Stimulated activated CD8-positive, alpha-beta memory T cell treated with anti-CD3 and anti-CD28 coated beads, Interleukin-15, amount 100 ng/mL, for 1 hour (primary cell): ENCODE measurements around the gene VWA8.

Experiments
- DNase-seq: peaks from one replicate; pipeline ENCODE4 v3.0.0-alpha.2; 2020; ENCODE audit warnings: low read depth

The VWA8 gene

DNA sequence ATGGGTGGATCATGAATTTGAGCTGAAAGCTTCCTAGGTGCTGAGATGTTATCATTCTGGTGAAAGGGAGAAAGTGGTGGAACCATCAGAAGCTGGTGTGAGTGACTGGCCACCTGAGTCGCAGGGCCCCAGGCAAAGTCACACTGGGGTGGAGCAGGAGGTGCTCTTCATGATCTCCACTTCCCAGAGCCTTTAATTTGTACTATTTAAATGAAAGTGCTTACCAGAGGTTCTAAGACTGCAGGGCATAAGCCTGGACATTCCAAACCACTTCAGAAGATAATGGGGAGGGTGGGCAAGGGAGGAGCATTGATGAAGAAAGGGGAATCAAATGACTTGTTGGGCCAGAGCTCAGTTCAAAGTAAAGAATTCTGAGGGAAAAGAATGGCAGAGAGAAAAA, 347.4 kb downstream of the VWA8 start:
- no peak for DNase-seq

DNA sequence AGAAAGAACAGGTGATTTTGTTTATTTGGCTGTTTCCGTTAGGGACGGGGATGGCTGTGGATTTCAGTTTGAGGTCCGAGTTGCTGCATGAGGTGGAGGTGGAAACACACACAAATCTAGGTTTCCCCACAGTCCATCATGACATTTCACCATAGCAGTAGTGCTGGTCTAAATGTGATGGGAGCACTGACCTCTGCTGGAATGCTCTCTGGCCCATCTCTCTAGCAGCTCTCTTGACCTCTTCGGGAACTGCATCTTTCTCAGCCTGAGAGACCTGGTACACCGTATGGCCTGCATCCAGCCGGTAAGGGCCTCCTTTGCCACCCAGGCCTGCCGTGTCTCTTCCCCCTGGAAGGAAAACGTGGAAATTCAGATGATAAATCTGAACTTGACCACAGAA, 349.5 kb downstream of the VWA8 start:
- DNase-seq: no peak

DNA sequence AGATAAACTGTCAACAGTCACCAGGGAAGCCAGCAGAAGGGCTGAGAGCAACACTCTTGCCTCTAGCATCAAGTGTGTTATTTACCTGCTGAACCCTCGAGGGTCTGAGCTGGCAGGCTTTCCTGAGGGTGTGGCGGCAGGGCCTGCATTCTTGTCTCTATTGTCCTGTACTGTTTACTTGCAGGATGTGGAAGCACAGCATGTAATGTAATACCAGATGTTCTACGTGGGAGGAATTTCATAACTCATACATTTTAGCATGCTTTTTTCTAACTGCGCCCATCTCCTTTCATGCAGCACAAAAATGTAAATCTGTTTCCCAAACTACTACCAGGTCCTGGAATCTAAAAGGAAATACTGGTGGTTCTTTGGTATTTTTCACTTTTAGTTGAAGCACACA, 350.5 kb downstream of the VWA8 start:
- DNase-seq: no peak

DNA sequence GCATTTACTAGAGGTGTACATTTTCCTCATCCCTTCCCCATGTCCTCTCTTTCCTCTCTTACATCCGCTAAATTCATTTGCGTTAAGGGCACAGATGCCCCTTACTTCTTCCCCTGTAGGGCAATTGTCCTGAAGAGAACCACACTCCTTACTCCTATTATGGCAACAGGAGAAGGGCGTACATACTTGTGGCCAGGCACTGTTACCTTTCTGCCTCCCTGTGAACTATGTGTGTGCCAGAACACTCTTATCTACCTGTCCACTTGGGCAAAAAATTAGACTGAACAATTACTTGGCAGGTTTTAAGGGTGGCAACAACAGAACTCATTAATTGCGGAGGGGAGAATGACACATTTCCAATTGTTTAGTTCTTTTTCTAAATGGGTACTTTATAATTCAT, 351.1 kb downstream of the VWA8 start:
- DNase-seq: no peak

DNA sequence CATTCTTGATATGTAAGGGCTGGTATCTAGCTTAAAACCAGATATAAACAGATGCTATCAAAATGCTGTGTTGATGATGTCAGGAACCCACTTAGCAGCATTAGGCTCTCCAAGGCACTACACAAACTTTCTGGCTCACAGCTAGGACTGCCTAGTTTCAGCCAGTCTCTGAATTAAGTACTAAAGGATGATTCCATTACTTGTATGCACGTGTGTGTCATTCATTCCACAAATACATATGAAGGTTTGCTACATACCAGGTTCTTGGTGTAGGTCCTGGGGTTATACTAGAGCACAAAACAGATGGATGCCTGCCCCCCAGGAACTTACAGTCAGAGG, 352.1 kb downstream of the VWA8 start:
- DNase-seq: no peak

DNA sequence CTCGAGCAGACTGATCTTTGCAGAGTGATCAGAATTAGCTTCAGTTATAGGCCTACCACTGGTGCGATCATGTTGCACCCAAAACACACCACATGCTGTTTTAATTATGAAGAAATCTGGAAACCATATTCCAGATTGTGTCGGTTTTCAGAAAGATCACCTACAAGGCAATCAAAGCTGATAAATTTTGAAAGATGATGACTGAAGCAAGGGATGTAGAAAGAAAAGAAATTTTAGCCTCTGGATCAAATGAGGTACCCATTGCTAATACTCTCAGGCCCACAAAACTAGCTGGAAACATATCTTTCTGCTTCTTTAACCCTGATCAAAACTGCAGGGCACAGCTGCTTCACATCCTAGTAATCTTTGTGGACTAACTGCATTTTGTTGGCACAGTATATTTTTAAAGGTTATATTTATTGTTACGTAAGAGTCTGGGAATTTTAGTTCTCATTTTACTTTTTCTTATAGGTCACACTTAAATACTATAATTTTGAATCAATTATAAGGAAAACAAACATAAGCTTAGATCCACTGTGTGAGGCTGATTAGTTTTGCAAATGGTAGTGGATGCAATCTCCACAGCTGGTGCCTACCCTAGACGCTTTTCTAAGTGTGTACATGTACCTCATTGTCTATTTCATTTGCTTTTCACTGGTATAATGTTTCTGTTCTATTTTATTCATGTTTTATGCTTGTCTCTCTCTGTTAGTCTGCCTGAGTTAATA, 352.6 kb downstream of the VWA8 start:
- no peak for DNase-seq

DNA sequence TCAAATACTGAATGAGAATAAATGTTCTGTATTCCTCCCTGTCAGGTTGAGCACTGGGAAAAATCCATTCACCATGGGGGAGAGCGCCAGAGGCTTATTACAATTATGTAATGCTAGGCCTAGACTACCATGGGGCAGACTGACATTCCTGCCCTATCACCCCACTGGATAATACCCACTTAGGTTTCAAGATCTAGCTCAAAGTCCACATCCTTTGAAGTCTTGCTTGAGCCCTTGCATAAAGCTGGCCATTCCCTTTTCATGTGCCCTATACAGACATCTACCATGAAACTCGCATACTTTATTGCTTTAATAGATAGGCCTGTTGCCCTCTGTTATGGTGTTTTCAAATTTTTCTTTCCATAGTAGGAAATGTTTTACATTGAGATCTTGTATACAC, 354.3 kb downstream of the VWA8 start:
- no peak for DNase-seq

DNA sequence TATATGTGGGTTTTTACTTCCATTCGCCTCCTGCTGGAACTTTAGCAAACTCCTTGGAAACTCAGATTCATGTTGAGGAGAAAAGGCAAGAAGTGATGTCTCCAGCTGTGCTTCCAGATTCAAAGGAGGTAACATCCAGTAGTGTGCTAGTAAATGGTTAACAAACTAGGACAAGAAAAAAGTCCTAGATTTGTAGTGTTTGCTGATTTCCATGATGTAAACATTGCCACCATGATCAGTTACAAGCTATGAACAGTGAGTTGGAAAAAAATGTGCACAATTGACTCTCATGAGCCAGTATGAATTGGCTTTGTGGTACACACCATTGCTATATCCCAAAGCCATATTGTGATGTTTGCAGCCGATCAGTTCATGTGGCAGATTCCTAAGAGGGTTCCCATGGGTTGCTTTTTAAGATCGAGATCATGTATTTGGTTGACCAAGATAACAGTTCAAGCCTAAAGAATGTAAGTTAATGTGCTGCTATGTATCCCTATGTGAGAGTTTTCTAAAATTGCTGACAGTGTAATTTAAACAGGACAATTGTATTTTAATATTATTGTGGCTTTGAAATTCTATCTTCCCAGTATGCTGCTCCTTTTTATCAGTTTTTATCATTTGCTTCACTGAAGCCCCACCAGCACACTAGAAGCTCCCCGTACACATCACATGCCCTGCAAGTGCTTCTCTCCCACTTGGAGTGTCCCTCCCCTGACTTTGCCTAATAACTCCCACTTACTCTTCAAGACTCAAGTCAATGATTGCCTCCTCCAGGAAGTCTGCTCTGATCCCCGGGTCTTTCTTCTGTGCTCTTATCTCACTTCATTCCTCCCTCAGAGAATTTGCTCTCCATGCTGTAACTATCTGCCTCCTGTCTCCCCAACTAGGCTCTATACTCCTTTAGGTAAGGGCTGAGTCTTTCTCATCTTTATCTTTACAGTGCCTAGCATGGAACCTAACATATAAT, 355.3 kb downstream of the VWA8 start:
- DNase-seq: no peak

DNA sequence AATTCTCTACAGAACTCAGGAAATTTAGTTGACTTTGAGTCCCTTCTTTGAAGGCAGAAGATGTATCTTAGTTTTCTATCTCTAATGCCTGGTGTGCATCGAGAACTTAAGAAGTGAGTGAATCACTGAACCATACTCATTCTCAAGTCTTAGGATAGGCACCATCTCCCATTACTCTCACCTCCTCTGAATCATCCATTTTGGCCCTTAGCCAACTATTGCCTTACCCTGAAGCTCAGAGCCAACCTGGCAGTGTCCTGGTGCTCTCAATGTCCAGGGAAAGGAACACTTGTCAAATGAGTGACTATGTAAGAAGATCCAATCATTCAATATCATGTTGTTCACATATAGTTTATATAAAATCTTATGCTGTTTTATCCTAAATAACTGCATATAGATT, 357.0 kb downstream of the VWA8 start:
- DNase-seq: no peak

DNA sequence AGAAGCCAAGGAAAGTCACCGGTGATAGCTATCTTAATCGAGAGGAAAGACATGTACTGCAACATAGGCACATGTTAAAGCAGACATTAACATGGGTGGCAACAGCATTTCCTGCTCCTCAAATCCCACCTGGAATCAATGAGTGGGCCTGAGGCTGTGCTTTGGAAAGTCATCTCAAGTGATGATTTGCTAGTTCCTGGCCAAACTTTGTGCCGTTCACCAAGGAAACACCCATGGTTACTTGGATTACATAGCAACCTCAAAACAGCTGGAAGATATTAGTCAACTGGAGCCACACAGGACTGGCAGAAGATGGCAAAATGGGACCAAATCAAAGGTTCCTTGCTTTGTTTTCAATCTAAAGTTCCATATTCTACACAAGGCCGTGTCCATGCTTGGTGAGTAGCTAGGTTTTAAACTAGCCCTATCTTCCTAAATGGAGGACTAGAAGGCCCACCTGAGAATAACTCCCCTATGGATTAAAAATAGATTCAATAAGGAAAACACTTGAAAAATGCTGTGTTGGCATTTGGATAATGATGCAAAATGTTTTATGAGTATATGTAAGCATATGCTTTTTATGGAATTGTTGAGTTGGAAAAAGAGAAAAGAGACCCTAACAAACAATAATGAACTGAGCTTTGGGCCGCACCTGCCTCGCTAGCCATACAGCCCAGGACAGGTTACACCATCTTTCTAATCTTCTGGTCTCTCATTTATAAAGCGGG, 359.0 kb downstream of the VWA8 start:
- no peak for DNase-seq

DNA sequence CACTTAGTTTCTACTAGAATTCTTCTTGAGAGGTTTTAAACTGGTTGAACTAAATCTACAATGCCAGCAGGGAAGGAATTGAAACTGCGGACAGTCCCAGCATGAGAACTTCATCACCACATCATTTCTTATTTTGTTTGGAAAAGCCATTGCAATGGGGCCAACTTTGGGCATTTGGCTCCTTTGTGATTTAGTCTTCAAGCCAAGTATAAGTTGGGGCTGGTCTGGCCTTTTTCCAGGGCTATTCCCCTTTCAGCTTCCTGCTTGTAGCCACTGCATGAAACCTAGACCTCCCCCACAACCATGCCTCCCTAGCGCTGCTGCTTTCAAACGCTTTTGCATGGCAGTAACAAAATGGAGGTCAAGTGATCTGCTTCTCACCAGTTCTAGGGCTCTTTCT, 361.3 kb downstream of the VWA8 start:
- DNase-seq: no peak

DNA sequence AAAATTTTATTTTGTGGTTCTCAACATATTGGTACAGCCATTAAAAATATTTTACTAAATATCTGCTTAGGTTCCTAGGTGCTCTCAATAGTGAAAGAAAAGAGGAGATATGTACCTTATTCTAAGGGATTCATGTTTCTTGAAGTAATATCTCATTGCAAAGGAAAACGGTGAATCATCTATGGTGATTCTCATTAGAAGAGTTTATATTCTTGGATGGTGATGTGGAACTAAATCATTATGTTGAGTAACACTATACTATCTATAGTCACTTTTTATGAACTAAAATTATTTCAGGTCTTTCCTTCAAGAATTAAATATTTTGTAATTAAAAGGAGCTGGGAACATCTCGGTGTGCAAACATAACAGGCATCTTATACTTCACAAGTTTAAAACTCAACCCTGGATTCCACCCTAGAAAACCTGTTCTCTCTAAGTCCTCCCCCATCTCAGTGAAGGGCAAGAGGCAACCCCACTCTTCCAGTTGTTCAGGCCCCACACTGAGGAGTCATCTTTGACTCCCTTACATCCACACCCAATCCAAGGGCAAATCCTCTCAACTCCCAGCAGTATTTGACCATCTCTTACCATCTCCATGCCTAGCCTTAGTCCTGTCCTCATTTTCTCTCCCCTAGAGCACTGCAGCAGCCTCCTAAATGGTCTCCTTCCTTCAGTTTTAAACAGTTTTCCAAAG, 363.4 kb downstream of the VWA8 start:
- DNase-seq: no peak

DNA sequence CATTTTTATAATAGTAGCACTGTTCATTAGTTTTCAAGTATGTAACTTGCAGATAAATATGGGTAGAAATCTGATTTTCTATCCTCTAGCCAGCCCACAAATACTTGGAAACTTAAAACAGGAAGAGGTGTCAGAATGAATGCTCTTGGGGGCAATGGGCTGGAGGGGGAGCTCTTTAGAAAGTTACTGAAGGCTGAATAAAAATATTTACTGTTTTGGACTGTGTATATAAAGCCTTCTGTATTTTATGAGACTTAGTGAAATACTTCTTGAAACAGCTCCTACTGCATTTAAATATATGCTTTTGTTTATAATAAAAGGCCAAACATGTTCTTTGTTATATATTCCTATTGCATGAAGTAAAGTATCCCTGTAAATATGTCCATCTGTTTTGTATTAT, 364.7 kb downstream of the VWA8 start:
- DNase-seq: no peak

DNA sequence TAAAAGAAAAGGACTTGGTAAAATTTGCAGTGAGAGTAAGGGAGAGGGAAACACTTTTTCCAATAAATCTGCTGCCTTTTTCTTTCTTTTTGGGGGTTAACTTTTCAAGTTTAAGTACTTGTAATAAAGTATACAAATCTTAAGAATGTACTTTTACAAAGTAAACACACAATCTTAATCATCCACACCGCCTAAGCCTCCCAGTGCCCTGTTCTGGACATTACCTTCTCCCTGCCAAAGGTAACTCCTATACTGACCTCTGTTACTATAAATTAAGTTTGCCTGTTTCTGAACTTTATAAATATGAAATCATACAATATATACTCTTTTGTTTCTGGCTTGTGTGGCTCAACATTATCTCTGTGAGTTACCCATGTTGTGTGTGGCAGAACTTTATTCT, 365.6 kb downstream of the VWA8 start:
- no peak for DNase-seq

DNA sequence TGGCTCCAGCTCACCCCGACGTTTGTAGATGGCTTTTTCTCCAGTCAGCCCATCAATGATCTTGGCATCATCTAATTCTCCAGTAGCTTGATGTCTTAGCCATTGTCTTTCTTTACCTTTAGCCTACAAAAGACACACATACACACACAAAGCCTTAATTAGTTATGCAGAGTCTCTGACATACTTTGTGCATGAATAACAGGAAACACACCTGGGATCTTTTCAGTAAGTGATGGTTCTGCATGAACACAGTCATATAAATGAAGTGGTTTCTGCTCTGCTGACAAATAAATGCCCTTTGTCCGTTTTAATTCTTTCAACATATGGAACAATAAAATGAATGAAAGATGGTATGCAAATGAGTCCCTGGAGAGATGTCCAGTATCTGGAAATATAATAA, 370.3 kb downstream of the VWA8 start:
- DNase-seq: no peak

DNA sequence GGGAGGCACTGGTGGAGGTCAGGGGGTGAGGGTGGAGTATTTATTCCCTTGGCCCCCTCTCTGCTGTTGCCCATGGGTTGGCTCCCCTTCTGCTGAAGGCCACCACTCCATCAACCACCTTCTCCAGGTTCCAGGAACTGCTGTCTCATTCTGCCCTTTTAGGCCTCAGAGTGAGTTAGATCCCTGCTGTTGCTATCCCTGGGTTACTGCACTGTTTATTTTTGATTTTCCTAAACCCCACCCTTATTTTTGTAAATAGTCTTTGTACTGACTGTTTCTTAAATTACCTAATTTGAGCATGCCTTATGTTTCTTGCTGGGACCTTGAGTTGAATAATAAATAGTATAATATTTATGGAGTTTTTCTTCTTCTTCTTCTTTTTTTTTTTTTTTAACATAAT, 370.8 kb downstream of the VWA8 start:
- no peak for DNase-seq

DNA sequence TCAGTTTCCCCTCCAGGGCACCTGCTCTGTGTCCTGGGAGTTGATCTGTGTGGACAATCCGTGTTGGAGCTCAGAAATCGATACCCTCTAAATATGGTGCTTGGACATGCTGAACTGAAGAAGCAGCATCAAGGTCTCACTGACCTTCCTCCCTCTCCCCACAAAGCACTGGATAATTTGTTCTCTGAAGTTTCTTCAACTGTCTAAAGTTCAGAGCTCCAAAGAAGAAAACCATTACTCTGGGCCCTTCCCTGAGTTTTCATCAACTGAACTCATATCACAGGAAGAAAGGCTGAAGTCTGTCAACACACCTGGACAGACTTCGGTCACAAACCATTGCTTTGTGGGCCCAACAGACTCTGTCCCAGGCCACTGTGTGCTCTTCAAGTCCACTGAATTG, 371.5 kb downstream of the VWA8 start:
- DNase-seq: no peak

DNA sequence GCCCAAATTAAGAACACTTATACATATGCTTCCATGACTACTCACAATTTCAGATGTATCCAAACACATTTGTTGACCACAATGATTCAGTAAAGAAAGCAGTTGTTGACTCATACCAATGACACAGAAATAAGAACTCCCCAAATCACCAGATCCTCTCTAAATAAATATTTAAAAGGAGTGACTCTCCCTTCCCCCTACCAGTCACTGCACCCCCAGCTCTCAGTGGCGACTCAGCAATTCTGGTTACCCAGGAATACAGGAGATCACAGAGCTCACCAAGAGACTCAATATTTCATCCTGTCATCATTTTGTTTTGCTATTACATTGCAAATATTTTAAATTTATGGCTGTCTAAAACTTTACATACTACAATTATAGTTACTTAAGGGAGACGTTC, 372.0 kb downstream of the VWA8 start:
- DNase-seq: no peak

DNA sequence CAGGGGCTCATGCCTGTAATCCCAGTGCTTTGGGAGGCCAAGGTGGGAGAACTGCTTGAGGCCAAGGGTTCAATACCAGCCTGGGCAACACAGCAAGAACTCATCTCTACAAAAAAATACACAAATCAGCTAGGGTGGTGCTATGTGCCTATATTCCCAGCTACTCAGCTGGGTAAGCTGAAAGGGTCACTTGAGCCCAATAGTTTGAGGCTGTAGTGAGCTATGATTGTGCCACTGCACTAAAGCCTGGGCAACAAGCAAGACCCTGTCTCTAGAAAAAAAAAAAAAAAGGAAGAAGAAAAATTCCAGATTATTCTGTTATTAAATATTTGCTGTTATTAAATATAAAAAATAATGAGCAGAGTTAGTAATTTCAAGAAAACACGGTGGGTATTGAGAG, 372.5 kb downstream of the VWA8 start:
- DNase-seq: no peak

DNA sequence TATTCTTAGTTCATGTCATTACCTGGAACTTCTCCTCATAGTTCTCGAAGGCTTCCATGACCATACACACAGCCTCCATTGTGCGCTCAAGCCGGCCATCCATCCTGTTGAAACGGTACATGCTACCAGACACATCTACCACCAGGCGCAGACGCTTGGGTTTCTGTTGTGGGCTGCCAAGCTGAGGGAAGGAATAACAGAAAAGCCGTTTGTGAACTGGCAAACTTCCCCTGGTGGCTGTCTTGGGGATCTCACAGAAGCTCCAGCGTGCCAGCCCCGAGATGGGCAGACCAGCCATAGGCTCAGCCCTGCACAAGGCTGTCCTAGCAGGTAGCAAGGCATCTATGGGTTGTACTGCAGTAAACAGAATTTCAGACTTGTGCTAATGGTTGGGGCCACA, 373.4 kb downstream of the VWA8 start:
- DNase-seq: no peak

DNA sequence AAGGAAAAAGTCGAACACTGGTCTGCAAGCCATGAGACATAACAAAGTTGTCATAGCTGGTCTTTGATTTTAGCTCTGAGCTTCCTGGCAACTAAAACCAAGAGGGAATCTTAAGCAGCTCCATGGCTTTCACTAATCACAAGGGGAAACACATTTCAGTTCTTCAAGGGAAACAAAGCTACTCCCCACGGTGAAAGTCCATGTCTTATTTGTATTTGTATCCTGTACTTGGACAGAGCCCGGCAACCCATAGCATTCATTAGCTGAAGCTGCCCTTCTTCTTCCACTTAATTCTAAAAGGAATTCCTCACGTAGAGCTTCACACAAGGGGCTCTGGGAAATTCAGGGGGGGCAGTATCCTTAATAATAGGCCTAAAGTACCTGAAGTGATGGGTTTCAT, 374.7 kb downstream of the VWA8 start:
- no peak for DNase-seq

DNA sequence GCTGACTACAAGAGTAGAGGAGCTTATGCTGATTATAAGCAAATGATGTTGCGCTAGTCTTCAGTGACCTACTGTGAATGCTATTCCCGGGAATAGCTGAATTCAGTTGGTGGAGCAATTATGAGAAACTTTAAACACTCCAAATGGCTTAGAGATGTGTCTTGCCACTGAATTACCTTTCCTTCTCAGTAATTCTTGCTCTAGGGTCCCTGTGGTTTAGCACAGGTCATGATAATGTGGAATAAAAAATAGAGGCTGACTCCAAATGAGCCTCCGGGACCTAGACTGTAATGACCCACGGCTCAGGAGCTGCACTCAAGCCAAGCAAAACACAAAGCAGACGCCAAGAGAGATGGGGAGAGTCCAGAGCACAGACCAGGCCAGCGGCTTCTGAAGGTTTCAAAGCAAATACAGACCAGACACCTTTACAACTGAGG, 378.9 kb downstream of the VWA8 start:
- DNase-seq: no peak
